ENCODE measurements around the gene SMPD2.

SMPD2 gene

GRCh38 chr6:109461733-109462526 lies 21.4 kb downstream of the SMPD2 start:
- DNase-seq = no peak

DNA sequence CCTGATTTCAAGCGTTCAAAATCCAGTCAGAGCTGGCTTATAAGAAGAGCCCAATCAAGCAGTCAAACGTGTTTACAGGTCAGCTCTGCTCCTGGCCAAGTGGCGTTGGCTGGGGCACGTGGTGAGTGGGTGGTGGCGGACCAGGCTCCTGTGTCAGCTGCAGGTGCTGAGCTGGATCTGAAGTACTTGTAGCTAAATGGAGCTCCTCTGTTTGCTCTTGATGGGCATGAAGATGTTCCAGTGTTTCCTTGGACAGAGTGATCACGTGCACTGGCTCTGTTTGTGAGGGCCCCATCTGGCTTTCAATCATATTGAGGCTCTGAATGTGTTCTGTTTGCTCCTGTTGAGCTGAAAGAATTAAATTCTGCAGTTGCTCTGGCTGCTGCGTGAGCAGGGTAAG lies 25.2 kb downstream of the SMPD2 start:
- no peak for DNase-seq

DNA sequence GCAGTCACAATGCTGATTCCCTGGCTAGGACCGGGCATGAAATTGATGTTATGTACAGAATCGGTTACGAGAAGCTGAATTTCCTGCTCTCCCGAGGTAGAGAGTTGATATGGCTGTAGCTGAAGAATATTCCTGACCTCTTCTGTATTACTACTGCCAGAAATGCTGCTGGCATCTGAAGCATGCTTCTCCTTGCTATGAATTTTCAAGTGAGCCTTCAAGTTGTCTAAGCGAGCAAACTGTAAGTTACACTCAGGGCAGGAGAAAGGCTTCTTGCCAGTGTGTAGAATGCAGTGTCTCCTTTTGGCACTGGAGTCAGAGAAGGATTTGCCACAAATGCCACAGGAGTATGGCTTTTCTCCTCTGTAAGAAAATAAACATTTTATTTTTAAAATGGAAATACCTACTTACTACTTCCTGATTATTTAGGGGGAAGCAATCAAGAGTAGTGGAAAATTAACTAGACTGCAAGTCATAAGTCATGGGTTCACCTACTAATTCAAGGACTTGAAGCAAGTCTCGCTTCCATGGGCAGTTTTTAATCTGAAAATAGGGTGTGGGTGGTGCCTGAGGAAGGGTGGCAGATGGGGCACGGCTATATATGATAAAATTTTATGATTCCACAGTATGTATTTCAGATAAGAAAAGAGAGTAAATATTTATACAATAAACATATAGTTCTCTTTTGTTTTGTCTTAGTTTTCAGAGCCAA lies 25.8 kb downstream of the SMPD2 start:
- DNase-seq = no peak

- DNase-seq = no peak
Observed at GRCh38 chr6:109467696-109468095, 27.2 kb downstream of the SMPD2 start.

DNA sequence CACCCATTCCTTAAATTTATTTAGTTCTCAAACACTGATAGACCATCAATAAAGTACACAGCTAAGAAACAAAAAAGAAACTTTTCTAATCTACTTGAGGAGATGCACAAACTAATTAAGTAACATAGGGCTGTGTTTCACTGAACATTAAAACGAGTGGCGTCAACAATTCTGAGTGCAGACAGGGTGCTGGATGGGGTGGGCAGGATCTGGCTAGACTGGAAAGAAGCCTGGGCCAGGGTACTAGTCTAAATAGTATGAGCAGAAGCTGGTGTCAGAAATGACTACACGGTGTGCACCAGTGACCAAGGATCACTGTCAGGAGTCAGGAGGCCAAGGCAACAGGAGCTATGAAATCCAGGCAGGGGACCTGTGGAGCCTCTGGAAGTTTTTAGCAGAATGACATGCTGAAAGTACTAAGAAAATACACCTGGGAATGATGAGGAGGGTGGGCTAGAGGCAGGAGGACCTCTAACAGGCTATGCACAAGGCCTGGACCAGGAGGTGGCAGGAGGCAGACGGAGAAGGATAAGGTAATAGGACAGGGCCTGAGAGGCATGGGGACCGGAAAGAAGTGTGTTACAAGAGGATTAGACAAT lies 29.2 kb downstream of the SMPD2 start:
- no peak for DNase-seq

DNA sequence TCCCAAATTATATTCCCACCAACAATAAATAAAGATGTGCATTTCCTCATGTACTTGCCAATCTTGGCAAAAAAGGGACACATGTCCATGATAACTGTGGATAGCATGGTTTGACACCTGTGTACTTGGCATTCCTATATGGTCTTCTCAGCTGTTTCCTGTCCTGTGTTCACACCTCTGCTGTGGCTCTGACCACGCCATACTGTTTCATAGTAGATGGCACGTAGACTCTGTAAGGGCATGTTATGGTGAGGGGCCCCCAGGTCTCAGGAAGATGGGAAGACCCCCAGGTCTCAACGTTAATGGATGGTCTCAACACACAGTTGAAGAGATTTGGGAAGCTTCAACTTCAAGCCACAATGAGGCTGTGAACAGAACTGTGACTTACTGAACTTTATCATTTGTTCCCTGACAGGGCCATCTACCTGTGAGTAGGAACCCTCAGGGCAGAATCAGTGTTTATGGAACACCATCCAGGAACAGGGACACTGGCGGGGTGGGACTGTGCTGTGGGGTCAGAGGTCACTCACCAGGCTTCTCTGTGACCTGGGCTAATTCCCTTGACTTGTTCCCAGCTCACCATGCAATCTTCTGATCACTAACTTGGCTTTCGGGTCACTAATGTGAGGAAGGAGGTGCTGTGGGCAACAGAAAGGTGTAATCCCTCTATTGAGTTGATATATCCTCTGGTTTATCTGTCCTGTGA lies 30.7 kb downstream of the SMPD2 start:
- DNase-seq = no peak

DNA sequence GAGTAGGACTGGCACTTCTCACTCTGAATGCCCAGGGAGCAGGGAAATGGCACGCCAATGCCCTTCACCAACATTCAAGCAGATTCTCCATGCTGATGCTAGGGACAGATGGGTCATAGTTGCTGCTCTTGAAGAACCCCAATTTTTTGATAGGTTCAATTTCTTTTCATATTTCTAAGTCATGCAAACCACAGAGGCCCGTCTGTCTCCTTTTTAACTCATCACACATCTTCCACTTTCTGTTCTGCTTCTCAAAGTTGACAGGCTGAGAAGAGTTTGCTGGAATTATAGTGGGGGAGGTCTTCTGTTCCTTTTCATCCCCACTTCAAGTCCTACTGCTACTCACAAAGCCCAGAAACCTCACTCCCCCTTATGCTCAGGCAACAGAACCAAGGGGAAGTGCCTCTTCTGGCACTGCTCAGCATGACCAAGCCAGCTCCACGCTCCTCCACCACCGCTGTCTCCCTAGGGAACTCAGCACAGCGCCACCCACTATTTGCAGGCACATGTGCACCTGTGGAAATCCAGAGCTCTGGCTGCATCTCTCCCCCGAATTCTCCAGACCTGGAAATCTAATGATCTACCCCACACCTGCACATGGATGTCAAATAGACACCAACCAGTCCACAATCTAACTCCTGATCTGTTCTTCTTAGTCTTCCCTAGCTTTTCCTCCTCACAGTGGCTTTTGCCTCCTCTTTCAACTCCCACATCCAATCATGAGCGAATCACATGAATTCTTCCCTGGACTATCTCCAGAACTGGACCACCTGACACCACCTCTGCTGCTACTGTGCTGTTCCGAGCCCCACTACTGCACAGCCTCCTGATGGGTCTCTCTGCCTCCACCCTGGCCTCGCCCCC lies 31.8 kb downstream of the SMPD2 start:
- DNase-seq = no peak

DNA sequence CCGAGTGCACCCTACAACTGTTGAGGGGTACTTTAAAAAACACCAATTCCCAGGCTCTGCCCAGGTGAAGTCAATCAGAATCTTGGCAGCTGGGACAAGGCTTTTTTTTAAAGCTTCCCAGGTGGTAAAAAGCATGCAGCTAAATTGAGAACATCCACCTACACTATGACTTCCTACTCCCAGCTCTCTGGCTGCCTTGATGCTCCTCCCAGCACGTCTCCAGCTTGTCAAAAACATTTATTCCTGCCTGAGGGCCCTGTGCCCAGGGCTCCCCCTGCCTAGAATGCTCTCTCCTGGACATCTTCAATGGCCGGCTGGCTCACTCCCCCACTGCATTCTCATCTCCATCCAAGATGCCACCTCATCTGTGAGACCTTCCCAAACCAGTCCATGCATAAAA lies 32.6 kb downstream of the SMPD2 start:
- no peak for DNase-seq

GRCh38 chr6:109474995-109475394 lies 34.5 kb downstream of the SMPD2 start:
- DNase-seq = no peak

DNA sequence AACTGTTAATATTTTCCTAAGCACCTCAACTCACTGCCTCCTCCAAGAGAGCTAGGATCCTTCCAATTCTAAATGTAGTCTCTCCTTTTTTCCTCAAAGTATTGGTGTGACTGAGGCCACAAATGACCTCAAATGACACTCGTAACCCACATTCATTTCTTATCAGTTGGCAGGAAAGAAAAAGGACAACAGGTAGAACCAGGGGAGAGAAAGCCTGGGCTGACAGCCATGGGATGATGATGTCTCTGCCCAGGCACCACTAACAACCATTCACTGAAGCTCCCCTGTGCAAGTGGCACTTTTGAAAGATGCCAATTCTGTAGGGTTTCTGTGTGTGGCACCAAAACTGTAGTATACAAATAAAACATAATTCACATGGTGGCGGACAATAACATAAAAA lies 35.1 kb downstream of the SMPD2 start:
- DNase-seq = no peak

DNA sequence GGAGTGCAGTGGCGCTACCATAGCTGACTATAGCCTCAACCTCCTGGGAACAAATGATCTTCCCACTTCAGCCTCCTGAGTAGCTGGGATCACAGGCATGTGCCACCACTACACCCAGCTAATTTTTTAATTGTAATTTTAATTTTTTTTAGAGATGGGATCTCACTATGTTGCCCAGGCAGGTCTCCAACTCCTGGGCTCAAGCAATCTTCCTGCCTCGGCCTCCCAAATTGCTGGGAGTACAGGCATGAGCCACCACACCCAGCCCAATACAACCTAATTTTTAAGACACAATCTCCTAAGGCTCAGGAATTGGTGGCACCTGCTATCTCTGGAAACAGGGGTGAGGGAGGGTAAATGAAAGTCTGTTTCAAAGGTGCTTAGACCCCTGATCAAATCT lies 36.7 kb downstream of the SMPD2 start:
- no peak for DNase-seq

- no peak for DNase-seq
Observed at GRCh38 chr6:109477725-109478124, 37.2 kb downstream of the SMPD2 start.

- DNase-seq = no peak
Observed at GRCh38 chr6:109478222-109478805, 37.8 kb downstream of the SMPD2 start.

GRCh38 chr6:109478841-109479624 lies 38.5 kb downstream of the SMPD2 start:
- DNase-seq = no peak

- no peak for DNase-seq
Observed at GRCh38 chr6:109480993-109481480, 40.5 kb downstream of the SMPD2 start.

DNA sequence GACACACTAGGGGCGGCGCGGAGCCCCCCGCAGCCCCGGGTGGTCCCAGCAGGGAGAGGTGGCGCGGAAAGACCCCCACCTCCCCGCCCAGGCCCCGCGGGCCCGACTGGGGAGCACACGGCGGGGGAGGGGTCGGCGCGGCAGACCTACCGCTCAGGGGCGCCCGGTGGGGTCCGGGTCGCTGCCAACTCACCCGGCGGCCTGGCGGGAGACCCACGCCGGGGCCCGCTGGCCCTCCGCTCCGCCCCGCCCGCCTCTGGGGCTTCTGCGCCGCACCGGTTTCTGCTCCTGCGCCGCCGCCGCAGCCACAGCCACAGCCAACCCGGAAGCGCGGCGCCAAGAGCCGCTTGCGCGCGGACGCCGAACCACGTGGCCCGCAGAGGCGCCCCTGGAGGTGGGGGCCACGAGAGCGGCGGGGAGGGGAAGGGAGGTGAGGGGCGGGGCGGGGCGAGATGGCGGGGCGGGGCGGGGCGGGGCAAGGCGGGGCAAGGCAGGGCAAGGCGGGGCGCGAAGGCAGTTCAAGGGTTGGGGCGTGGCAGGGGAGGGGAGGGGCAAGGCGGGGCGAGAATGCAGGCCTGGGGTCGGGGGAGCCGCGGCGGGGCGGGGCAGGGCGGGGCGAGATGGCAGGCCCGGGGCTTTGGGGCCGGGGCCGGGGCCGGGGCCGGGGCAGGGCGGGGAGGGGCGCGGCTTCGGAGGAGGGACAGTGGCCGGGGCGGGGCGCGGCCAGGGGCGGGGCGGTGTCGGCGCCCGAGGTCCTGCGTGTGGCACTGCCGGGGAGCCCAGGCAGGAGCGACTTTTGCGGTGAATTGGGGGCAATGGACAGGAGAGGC lies 42.6 kb downstream of the SMPD2 start, which contains the start of gene ZBTB24:
ZBTB24 (minus strand) TSS at position 315 of the 830 bp plus-strand sequence. CDS start 1,193 bp downstream, outside the sequence.
- DNase-seq = peak; percentile 84

- no peak for DNase-seq
Observed at GRCh38 chr6:109483735-109484057, 43.2 kb downstream of the SMPD2 start.

DNA sequence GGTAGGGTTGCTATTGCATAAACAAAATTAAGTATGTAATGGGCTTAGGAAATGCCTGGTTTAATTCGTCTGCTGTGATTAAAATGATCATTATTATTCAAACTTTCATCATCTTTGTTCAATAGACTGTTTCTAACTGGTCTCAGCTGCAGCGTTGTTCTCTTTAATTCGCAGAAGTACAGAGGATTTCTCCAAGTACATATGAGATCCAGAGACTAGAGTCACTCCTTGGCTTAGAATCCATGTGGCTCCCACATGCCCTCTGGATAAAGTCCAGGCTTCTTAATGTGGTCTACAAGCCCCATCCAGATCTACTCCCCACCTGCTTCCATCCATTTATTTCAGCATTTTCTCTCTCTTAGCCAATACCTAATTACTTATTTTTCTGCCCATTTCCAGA lies 43.6 kb downstream of the SMPD2 start:
- DNase-seq = no peak

DNA sequence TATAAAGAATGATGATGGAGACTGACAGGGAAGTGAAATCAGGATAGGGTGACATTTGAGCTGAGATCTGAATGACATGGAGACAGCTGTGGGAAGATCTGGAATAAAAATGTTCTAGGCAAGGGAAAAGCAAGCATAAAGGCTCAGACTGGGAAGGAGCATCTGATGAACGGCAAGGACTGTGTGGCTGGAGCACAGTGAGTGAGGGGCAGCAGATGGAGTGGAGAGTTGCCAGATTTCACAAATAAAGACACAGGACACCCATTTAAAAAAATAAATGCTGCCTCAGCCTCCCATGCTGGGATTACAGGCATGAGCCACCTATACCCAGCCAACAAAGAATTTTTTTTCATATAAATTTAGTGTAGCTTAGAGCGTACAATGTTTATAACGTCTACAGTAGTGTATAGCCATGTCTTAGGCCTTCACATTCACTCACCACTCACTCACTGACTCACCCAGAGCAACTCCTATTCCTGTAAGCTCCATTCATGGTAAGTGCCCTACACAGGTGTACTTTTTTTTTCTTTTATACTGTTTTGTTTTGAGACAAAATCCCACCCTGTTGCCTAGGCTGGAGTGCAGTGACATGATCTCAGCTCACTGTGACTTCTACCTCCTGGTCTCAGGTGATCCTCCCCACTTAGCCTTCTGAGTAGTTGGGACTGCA lies 44.9 kb downstream of the SMPD2 start:
- DNase-seq = no peak

GRCh38 chr6:109486068-109486467 lies 45.5 kb downstream of the SMPD2 start:
- DNase-seq = no peak

Measured in activated gamma-delta T cell treated with Interleukin-2 at 50 U/mL for 16 hours (primary cell).